GM18505 (cell line): ENCODE measurements around the gene MRPL37.
"Not testable (repeated sequence)": the region's sequence is repeated elsewhere in the genome, so short reads cannot be mapped to it uniquely, and the experiment has no call there.

Experiments
- ATAC-seq: cut with Tn5 transposase; IDR thresholded peaks from one replicate; pipeline ENCODE4 v1.9.1; 2021; ENCODE audit not compliant: unreplicated experiment
- POLR2A ChIP-seq: IDR thresholded peaks from 4 replicates; pipeline ENCODE4 v1.6.1; 2011; ENCODE audit warnings: borderline replicate concordance; ENCODE audit not compliant: insufficient read depth, insufficient read length; ENCODE audit errors: extremely low read depth

Gene MRPL37

GRCh38 chr1:54180701-54181360, 19.1 kb upstream of the MRPL37 start:
- TF ChIP-seq POLR2A = no peak
- no peak for ATAC-seq

GRCh38 chr1:54186056-54186455, 13.9 kb upstream of the MRPL37 start:
- TF ChIP-seq POLR2A = no peak
- no peak for ATAC-seq

DNA sequence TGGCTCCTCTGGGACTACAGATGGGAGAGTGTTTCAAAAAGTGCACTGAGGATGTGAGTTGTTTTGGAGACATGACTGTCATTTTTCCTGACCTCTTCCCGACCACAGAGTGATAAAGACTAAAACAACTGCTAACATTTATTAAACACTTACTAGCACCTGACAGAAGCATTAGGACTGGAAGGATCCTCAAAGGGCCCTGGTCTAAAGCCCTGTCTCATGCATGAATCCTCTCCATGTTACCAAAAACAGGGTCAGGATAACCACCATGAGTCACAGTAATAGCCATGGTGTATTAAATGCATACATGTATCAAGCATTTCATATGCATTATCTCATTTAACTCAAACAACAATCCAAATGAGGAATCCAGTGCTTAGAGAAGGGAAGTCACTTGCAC, 11.7 kb upstream of the MRPL37 start:
- no peak for TF ChIP-seq POLR2A
- ATAC-seq = no peak

- no peak for TF ChIP-seq POLR2A
- ATAC-seq = no peak
Measured at GRCh38 chr1:54190526-54190925, 9.4 kb upstream of the MRPL37 start.

GRCh38 chr1:54191525-54191924, 8.4 kb upstream of the MRPL37 start:
- TF ChIP-seq POLR2A = no peak

GRCh38 chr1:54193453-54193852, 6.5 kb upstream of the MRPL37 start:
- no peak for ATAC-seq
- TF ChIP-seq POLR2A = no peak

More at GRCh38 chr1:54191525-54191924, 8.4 kb upstream of the MRPL37 start:
- no peak for ATAC-seq

GRCh38 chr1:54199151-54199764, 709 bp upstream of the MRPL37 start:
- ATAC-seq = no peak
- no peak for TF ChIP-seq POLR2A

GRCh38 chr1:54200519-54200997, 591 bp downstream of the MRPL37 start:
- ATAC-seq = peak; percentile 10
- TF ChIP-seq POLR2A = no peak

- TF ChIP-seq POLR2A = no peak
- no peak for ATAC-seq
Measured at GRCh38 chr1:54204199-54204598, 4.2 kb downstream of the MRPL37 start.

- TF ChIP-seq POLR2A = no peak
- no peak for ATAC-seq
Measured at GRCh38 chr1:54207287-54207686, 7.3 kb downstream of the MRPL37 start.

GRCh38 chr1:54207896-54208295, 7.9 kb downstream of the MRPL37 start:
- not testable (repeated sequence) for ATAC-seq

GRCh38 chr1:54212872-54213271, 12.9 kb downstream of the MRPL37 start:
- TF ChIP-seq POLR2A = no peak
- ATAC-seq = no peak

- no peak for TF ChIP-seq POLR2A
- no peak for ATAC-seq
Measured at GRCh38 chr1:54215523-54215922, 15.6 kb downstream of the MRPL37 start.

GRCh38 chr1:54218883-54219687, 19.1 kb downstream of the MRPL37 start:
- no peak for ATAC-seq

More at GRCh38 chr1:54218883-54219687, 19.1 kb downstream of the MRPL37 start:
- TF ChIP-seq POLR2A = no peak
